Thyroid gland (tissue), 4 donors: ENCODE data around the gene ZNF740.

Source experiments
- CTCF ChIP-seq, 6 experiments: fragments of 200-600 bp in 3 of 6; fragments of 450-650 bp in 3 of 6; sonication (generic) in 3 of 6; IDR thresholded peaks; one replicate each; pipeline ENCODE4 v1.5.1; 2016 to 2019; ENCODE audit warnings: antibody characterized with exemption in 6 of 6, mild to moderate bottlenecking in 2 of 6, inconsistent platforms in 1 of 6, moderate library complexity in 1 of 6
- POLR2A ChIP-seq, 2 donors: fragments of 450-650 bp; IDR thresholded peaks; one replicate each; pipeline ENCODE4 v1.6.1; 2017; ENCODE audit warnings: antibody characterized with exemption in 2 of 2, mild to moderate bottlenecking in 2 of 2, moderate library complexity in 1 of 2

- TF ChIP-seq CTCF (IDR thresholded peaks at IDR 0.05) (no peak), POLR2A (IDR thresholded peaks at IDR 0.05) (no peak)
Measured at GRCh38 chr12:53171725-53172329, 8.7 kb upstream of the ZNF740 start.
